Endothelial cell of umbilical vein (primary cell): Measurements from ENCODE around the gene TTYH2. TPM values are rescaled to one million over a fixed set of nuclear protein-coding genes. Genes with fewer than 3 reads are reported as not detected.

Source experiments
- BruUV-seq: library from RNA; stranded (reverse); fragments of 400-500 nt; replicated peaks from 2 replicates; lab custom pipeline; 2021; lab: Mats Ljungman, UMichigan
- CTCF ChIA-PET: fragments of 300-600, 350-600 bp; sonication (Branson Sonifier 250); formaldehyde crosslinking; loops from one replicate; lab custom pipeline; 2021; ENCODE audit warnings: antibody characterized with exemption, inconsistent platforms; lab: Charles Lee
- POLR2A ChIA-PET: fragments of 300-600, 350-600 bp; sonication (Branson Sonifier 250); formaldehyde crosslinking; loops from one replicate; lab custom pipeline; 2021; ENCODE audit warnings: antibody characterized with exemption, inconsistent platforms; lab: Charles Lee
- DNase-seq: peaks from one replicate; pipeline ENCODE4 v3.0.0-alpha.2; 2011; ENCODE audit warnings: low read depth, low spot score
- FAIRE-seq: peaks from 2 replicates; lab custom pipeline; 2011; peaks lifted over from hg19 to GRCh38; lab: Jason Lieb, UNC
- H2AFZ ChIP-seq: 2 replicates; pipeline ENCODE4 v1.6.0; 2012; ENCODE audit warnings: low read depth, low read length, control low read depth, inconsistent platforms
- H3K27ac ChIP-seq: 2 replicates; pipeline ENCODE4 v1.5.1; 2011; ENCODE audit warnings: low read depth, mild to moderate bottlenecking, control low read depth, low read length, moderate library complexity; ENCODE audit not compliant: insufficient read depth
- H3K27me3 ChIP-seq, 2 experiments: 2 replicates each; pipeline versions ENCODE4 v1.6.0 to v1.6.1; 2011; ENCODE audit warnings: low read length in 2 of 2, mixed read lengths in 1 of 2; ENCODE audit not compliant: control insufficient read depth in 2 of 2, insufficient read depth in 2 of 2
- H3K36me3 ChIP-seq, 2 experiments: 2 replicates in 1 of 2; 3 replicates in 1 of 2; pipeline ENCODE4 v1.5.1; 2011; ENCODE audit warnings: low read length in 2 of 2, mild to moderate bottlenecking in 1 of 2, moderate library complexity in 1 of 2; ENCODE audit not compliant: control insufficient read depth in 2 of 2, insufficient read depth in 2 of 2; ENCODE audit errors: extremely low read depth in 1 of 2
- H3K4me1 ChIP-seq: 3 replicates; pipeline ENCODE4 v1.5.1; 2011; ENCODE audit warnings: mild to moderate bottlenecking, low read length; ENCODE audit not compliant: control insufficient read depth, insufficient read depth; ENCODE audit errors: extremely low read depth
- H3K4me2 ChIP-seq: 2 replicates; pipeline ENCODE4 v1.6.1; 2011; ENCODE audit warnings: low read length, control low read depth, mixed read lengths; ENCODE audit not compliant: insufficient read depth
- H3K4me3 ChIP-seq, 3 experiments: fragments of 200-600 bp in 1 of 3; sonication (generic), shearing (Covaris generic) in 1 of 3; replicated peaks in 1 of 3; 2 replicates each; pipeline ENCODE4 v1.5.1; 2011 to 2016; ENCODE audit warnings: control low read depth in 3 of 3, low read length in 3 of 3, mild to moderate bottlenecking in 2 of 3, inconsistent platforms in 1 of 3, low read depth in 1 of 3, moderate library complexity in 1 of 3; ENCODE audit not compliant: insufficient read depth in 1 of 3
- H3K79me2 ChIP-seq: 2 replicates; pipeline ENCODE4 v1.6.0; 2012; ENCODE audit warnings: low read length, inconsistent platforms; ENCODE audit not compliant: control insufficient read depth, insufficient read depth
- H3K9ac ChIP-seq: replicated peaks from 2 replicates; pipeline ENCODE3; 2011; ENCODE audit warnings: low read length, control low read depth; ENCODE audit not compliant: insufficient read depth; ENCODE audit errors: extremely low read depth
- H3K9me1 ChIP-seq: replicated peaks from 3 replicates; pipeline ENCODE4 v1.6.0; 2011; ENCODE audit warnings: mild to moderate bottlenecking, low read length; ENCODE audit not compliant: control insufficient read depth, insufficient read depth; ENCODE audit errors: extremely low read depth
- H3K9me3 ChIP-seq: replicated peaks from 2 replicates; pipeline ENCODE4 v1.5.1; 2012; ENCODE audit warnings: low read length, inconsistent platforms; ENCODE audit not compliant: control insufficient read depth, insufficient read depth
- H4K20me1 ChIP-seq: replicated peaks from 2 replicates; pipeline ENCODE3; 2011; ENCODE audit warnings: mild to moderate bottlenecking, low read length; ENCODE audit not compliant: control insufficient read depth, insufficient read depth; ENCODE audit errors: extremely low read depth
- CTCF ChIP-seq, 2 donors: IDR thresholded peaks; 1 replicate in 1 of 2; 2 replicates in 1 of 2; pipeline ENCODE4 v1.5.1; 2011; ENCODE audit warnings: low read length in 2 of 2, mild to moderate bottlenecking in 2 of 2, moderate library complexity in 2 of 2, control low read depth in 1 of 2, inconsistent platforms in 1 of 2, low read depth in 1 of 2; ENCODE audit not compliant: insufficient read depth in 1 of 2; ENCODE audit errors: extremely low read depth in 1 of 2
- FOS ChIP-seq: IDR thresholded peaks from 2 replicates; pipeline ENCODE4 v1.6.1; 2011; ENCODE audit warnings: mild to moderate bottlenecking, low read length, moderate library complexity, borderline replicate concordance; ENCODE audit not compliant: insufficient read depth
- GATA2 ChIP-seq: IDR thresholded peaks from 2 replicates; pipeline ENCODE4 v1.7.0; 2011; ENCODE audit warnings: low read depth, mild to moderate bottlenecking, moderate library complexity, mixed read lengths, low read length; ENCODE audit not compliant: insufficient read length, insufficient read depth
- MAX ChIP-seq: IDR thresholded peaks from 2 replicates; pipeline ENCODE4 v1.6.1; 2011; ENCODE audit not compliant: insufficient read depth, insufficient read length
- MYC ChIP-seq: IDR thresholded peaks from one replicate; pipeline ENCODE4 v1.6.1; 2011; ENCODE audit warnings: mild to moderate bottlenecking, low read depth, low read length
- POLR2A ChIP-seq: IDR thresholded peaks from 2 replicates; pipeline ENCODE4 v1.6.1; 2012; ENCODE audit warnings: low read depth, mild to moderate bottlenecking, control low read depth, low read length
- POLR2AphosphoS5 ChIP-seq: IDR thresholded peaks from 2 replicates; pipeline ENCODE4 v1.6.1; 2012; ENCODE audit warnings: low read depth, mild to moderate bottlenecking, control low read depth, low read length, moderate library complexity; ENCODE audit not compliant: insufficient read depth
- dilution Hi-C: fragments of 300-500 bp; cut with MboI; formaldehyde crosslinking; loops from one replicate; pipeline ENCODE4 v1.15.0; 2019; ENCODE audit warnings: low sequenced_read_pairs; ENCODE audit not compliant: extremely low pct_ligation_motif_present
- intact Hi-C: fragments of 100-400 bp; cut with micrococcal nuclease; formaldehyde crosslinking; loops from one replicate; pipeline ENCODE4 v1.10.0; 2022
- polyA plus RNA-seq, 4 experiments: library from polyadenylated mRNA; depleted of rRNA in 3 of 4; stranded (reverse) in 3 of 4; unstranded in 1 of 4; fragments of >200 nt; gene quantifications; 2 replicates each; pipeline versions ENCODE4 v1.2.1 to v1.2.3, GENCODE V29; 2011 to 2012; ENCODE audit warnings: missing spikeins in 1 of 4
- total RNA-seq: library from RNA; stranded (reverse); gene quantifications from 2 replicates; pipeline ENCODE4 v1.2.3, GENCODE V29; 2021

The TTYH2 gene
- total and polyA plus RNA-seq, 2 donors (not counting 3 experiments of a cell fraction or from before 2014, with no cell fraction given), result 0.75 to 2.0 TPM

- Histone ChIP-seq H2AFZ (no peak overlapping the region), H3K79me2 (peaks cover 34% of the 10 kb centered on the region), H3K9ac (no peak overlapping the region), H3K4me1 (peaks cover 22% of the 10 kb centered on the region), H3K4me3 (no peak overlapping the region), H3K4me2 (no peak overlapping the region), H3K9me3 (no peaks in the 10 kb centered on the region), H3K36me3 (peaks cover 0 to 6% of the 10 kb centered on the region in 2 experiments), H3K27ac (no peak overlapping the region), H3K9me1 (no peaks in the 10 kb centered on the region), H4K20me1 (no peaks in the 10 kb centered on the region), H3K27me3 (peaks cover 8 to 14% of the 10 kb centered on the region in 2 experiments)
- FAIRE-seq (no peak), DNase-seq (no peak)
- dilution Hi-C loops (no loop called here), intact Hi-C loops (loop anchor here (5.0 to 10.0 kb wide), 3 partner anchors 890 to 1010 kb away; partner anchors contain the start of genes CDC42EP4 and COG1)
- ChIA-PET POLR2A (no interaction called here), CTCF (interaction anchor here (0.8 to 4.1 kb wide), 4 partner anchors 10 to 1645 kb away, joined by 3 to 35 read pairs (median 4); no protein-coding TSS in a partner anchor)
- TF ChIP-seq GATA2 (no peak), FOS (no peak), POLR2A (no peak), MAX (no peak), POLR2AphosphoS5 (no peak), MYC (no peak)
- no TSS peak for BruUV-seq
Measured at GRCh38 chr17:74201948-74202347, 11.4 kb upstream of the TTYH2 start.

GRCh38 chr17:74202938-74203337 lies 10.4 kb upstream of the TTYH2 start:
- Histone ChIP-seq H3K4me2 (no peak overlapping the region), H3K4me3 (no peak overlapping the region), H3K79me2 (peaks cover 43% of the 10 kb centered on the region), H3K27me3 (peaks cover 8 to 14% of the 10 kb centered on the region in 2 experiments), H3K9ac (no peak overlapping the region), H3K4me1 (peaks cover 22% of the 10 kb centered on the region), H3K9me3 (no peaks in the 10 kb centered on the region), H2AFZ (peak overlapping the region; percentile 12), H3K27ac (no peak overlapping the region), H3K36me3 (peaks cover 3 to 9% of the 10 kb centered on the region in 2 experiments), H4K20me1 (no peaks in the 10 kb centered on the region), H3K9me1 (no peaks in the 10 kb centered on the region)
- DNase-seq, result no peak
- dilution Hi-C loops (no loop called here), intact Hi-C loops (loop anchor here (1.0 to 10.0 kb wide), 4 partner anchors 10 to 1011 kb away; partner anchors contain the start of genes CDC42EP4, COG1 and TTYH2)
- CTCF ChIA-PET, result interaction anchor here (0.6 to 1.5 kb wide), 10 partner anchors 9 to 856 kb away, joined by 3 to 12 read pairs (median 4); partner anchors contain the start of gene TTYH2
- POLR2A ChIA-PET, result interaction anchor here (0.9 to 1.0 kb wide), 2 partner anchors 9 to 10 kb away, joined by 3 to 7 read pairs; partner anchors contain the start of gene TTYH2
- no peak for TF ChIP-seq MAX
- TF ChIP-seq GATA2, result no peak
- TF ChIP-seq CTCF (IDR thresholded peaks at IDR 0.05; ENCODE audit: extremely low read depth in 1 of 2, insufficient read depth in 1 of 2, low read depth in 1 of 2, low read length in 2 of 2), result no peak
- TF ChIP-seq POLR2AphosphoS5, result no peak
- no peak for TF ChIP-seq FOS
- BruUV-seq, result no TSS peak
- no peak for FAIRE-seq
